Lower leg skin (tissue), 3 donors: ENCODE results near the gene C19orf81.

Experiments
- POLR2A ChIP-seq, 2 donors: fragments of 450-650 bp; IDR thresholded peaks; one replicate each; pipeline ENCODE4 v1.6.1; 2016 to 2017; ENCODE audit warnings: antibody characterized with exemption in 2 of 2, mild to moderate bottlenecking in 1 of 2, moderate library complexity in 1 of 2
- TF ChIP-seq, protein P1 (sequence below), 3 donors: fragments of 450-650 bp; IDR thresholded peaks; one replicate each; pipeline ENCODE4 v1.5.1; 2016; ENCODE audit warnings: antibody characterized with exemption in 3 of 3, mild to moderate bottlenecking in 3 of 3, moderate library complexity in 2 of 3

GRCh38 chr19:50690439-50690838, 41.2 kb downstream of the C19orf81 start:
- TF ChIP-seq POLR2A (IDR thresholded peaks at IDR 0.05), result no peak
- TF ChIP-seq, protein P1, sequence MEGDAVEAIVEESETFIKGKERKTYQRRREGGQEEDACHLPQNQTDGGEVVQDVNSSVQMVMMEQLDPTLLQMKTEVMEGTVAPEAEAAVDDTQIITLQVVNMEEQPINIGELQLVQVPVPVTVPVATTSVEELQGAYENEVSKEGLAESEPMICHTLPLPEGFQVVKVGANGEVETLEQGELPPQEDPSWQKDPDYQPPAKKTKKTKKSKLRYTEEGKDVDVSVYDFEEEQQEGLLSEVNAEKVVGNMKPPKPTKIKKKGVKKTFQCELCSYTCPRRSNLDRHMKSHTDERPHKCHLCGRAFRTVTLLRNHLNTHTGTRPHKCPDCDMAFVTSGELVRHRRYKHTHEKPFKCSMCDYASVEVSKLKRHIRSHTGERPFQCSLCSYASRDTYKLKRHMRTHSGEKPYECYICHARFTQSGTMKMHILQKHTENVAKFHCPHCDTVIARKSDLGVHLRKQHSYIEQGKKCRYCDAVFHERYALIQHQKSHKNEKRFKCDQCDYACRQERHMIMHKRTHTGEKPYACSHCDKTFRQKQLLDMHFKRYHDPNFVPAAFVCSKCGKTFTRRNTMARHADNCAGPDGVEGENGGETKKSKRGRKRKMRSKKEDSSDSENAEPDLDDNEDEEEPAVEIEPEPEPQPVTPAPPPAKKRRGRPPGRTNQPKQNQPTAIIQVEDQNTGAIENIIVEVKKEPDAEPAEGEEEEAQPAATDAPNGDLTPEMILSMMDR (IDR thresholded peaks at IDR 0.05), result no peak
